Kidney (tissue), 14 donors: Measurements from ENCODE around the gene ABLIM3. TPM values are rescaled to one million over a fixed set of nuclear protein-coding genes. Genes with fewer than 3 reads are reported as not detected.

Experiments used
- DNase-seq, 5 donors: peaks; one replicate each; pipeline ENCODE4 v3.0.0-alpha.2; 2013 to 2020
- FAIRE-seq: peaks from 2 replicates; lab custom pipeline; 2012; peaks lifted over from hg19 to GRCh38; lab: Jason Lieb, UNC
- H3K27ac ChIP-seq, 2 donors: one replicate each; pipeline ENCODE4 v1.7.0; 2013; ENCODE audit warnings: low read depth in 2 of 2, low read length in 2 of 2, inconsistent platforms in 1 of 2
- H3K27me3 ChIP-seq: one replicate; pipeline ENCODE4 v1.7.1; 2013; ENCODE audit warnings: low read length, inconsistent platforms; ENCODE audit not compliant: control insufficient read depth, insufficient read depth
- H3K36me3 ChIP-seq, 3 donors: one replicate each; pipeline versions ENCODE4 v1.7.0 to v1.7.1; 2013; ENCODE audit warnings: low read length in 3 of 3, control low read depth in 1 of 3, inconsistent platforms in 1 of 3; ENCODE audit not compliant: insufficient read depth in 3 of 3, control insufficient read depth in 2 of 3
- H3K4me1 ChIP-seq, 3 donors: one replicate each; pipeline versions ENCODE4 v1.7.0 to v1.7.1; 2013; ENCODE audit warnings: low read length in 3 of 3, inconsistent platforms in 1 of 3, low read depth in 1 of 3; ENCODE audit not compliant: control insufficient read depth in 2 of 3, insufficient read depth in 2 of 3
- H3K4me3 ChIP-seq, 3 donors: one replicate each; pipeline versions ENCODE4 v1.7.0 to v1.8.1; 2013; ENCODE audit warnings: low read length in 3 of 3, control low read depth in 1 of 3, inconsistent platforms in 1 of 3
- H3K9ac ChIP-seq, 3 donors: one replicate each; pipeline versions ENCODE4 v1.7.0 to v1.7.1; 2013; ENCODE audit warnings: low read length in 3 of 3, control low read depth in 1 of 3, inconsistent platforms in 1 of 3
- H3K9me3 ChIP-seq, 3 donors: one replicate each; pipeline versions ENCODE4 v1.7.0 to v1.7.1; 2013; ENCODE audit warnings: low read length in 3 of 3, control low read depth in 1 of 3, inconsistent platforms in 1 of 3; ENCODE audit not compliant: control insufficient read depth in 2 of 3, insufficient read depth in 1 of 3
- intact Hi-C: fragments of 100-400 bp; cut with DNase I; formaldehyde crosslinking; loops from one replicate; pipeline ENCODE4 v1.11.1; 2022
- polyA plus RNA-seq: library from polyadenylated mRNA; stranded (reverse); fragments of 350-450 nt; fragmentation: Illumina TruSeq; extraction: RNeasy Lipid Tissue Mini Kit (QIAGEN cat#74804); gene quantifications from one replicate; pipeline ENCODE4 v1.2.3, GENCODE V29; 2014; ENCODE audit warnings: low read depth, low replicate concordance; ENCODE audit not compliant: insufficient read depth
- total RNA-seq: library from RNA; stranded (reverse); fragmentation: NEBNext Ultra II Directional; extraction: Animal tissue kit (Norgen Biotek cat#: 25700); gene quantifications from one replicate; pipeline ENCODE4 v1.2.1, GENCODE V29; 2021
- TF ChIP-seq, protein P1 (sequence below): IDR thresholded peaks from 3 replicates; pipeline ENCODE4 v1.5.1; 2012; ENCODE audit warnings: mild to moderate bottlenecking, moderate library complexity, borderline replicate concordance; ENCODE audit not compliant: insufficient read depth; ENCODE audit errors: extremely low read depth
- donor health status: control.
- donor health status: control.
- donor health status: control.
- donor health status: control.
- donor health status: control.
- donor health status: DM: yes; HTN: yes; CAD: no.
- donor health status: Normal renal cell carcinoma (clear cell type).

Gene ABLIM3
- total and polyA plus RNA-seq, 2 donors from 2014 or later, result 20.1 to 21.7 TPM

DNA sequence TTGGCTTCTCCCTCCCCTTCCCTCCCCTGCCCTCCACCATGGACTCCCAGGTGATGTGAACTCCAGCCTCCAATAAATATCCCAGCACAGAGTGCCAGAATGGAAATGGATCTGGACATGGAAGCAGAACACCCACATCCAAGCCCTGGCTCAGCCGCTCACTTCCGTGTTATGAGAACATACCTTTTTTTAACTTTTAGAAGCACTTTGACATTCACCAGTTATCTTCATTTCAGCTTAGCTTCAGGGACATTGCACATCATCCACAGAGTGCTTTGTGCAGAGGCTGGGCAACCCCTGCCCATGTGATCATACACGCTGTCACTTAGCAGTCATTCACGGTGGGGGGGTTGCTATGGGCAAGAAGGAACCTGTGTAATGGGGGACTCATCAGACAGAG, 139.5 kb downstream of the ABLIM3 start:
- DNase-seq (no peak), FAIRE-seq (no peak)
- Histone ChIP-seq H3K4me3 (no peak overlapping the region), H3K27me3 (no peaks in the 10 kb centered on the region), H3K9me3 (no peaks in the 10 kb centered on the region), H3K27ac (no peak overlapping the region), H3K4me1 (peaks cover 0 to 2% (median 0%) of the 10 kb centered on the region in 3 donors), H3K36me3 (no peaks in the 10 kb centered on the region), H3K9ac (no peak overlapping the region)
- TF ChIP-seq, protein P1, sequence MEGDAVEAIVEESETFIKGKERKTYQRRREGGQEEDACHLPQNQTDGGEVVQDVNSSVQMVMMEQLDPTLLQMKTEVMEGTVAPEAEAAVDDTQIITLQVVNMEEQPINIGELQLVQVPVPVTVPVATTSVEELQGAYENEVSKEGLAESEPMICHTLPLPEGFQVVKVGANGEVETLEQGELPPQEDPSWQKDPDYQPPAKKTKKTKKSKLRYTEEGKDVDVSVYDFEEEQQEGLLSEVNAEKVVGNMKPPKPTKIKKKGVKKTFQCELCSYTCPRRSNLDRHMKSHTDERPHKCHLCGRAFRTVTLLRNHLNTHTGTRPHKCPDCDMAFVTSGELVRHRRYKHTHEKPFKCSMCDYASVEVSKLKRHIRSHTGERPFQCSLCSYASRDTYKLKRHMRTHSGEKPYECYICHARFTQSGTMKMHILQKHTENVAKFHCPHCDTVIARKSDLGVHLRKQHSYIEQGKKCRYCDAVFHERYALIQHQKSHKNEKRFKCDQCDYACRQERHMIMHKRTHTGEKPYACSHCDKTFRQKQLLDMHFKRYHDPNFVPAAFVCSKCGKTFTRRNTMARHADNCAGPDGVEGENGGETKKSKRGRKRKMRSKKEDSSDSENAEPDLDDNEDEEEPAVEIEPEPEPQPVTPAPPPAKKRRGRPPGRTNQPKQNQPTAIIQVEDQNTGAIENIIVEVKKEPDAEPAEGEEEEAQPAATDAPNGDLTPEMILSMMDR, result no peak
- intact Hi-C loops, result no loop called here

GRCh38 chr5:149282027-149282965, 141.0 kb downstream of the ABLIM3 start:
- no peak for FAIRE-seq
- Histone ChIP-seq H3K9ac (no peak overlapping the region), H3K27ac (peak overlapping the region in 1 of 2 donors; percentile 23), H3K36me3 (no peaks in the 10 kb centered on the region), H3K9me3 (no peaks in the 10 kb centered on the region), H3K4me3 (no peak overlapping the region), H3K4me1 (peaks cover 0 to 2% (median 0%) of the 10 kb centered on the region in 3 donors), H3K27me3 (no peaks in the 10 kb centered on the region)
- intact Hi-C loops, result no loop called here
- TF ChIP-seq, protein P1, result no peak
- DNase-seq, result peak in 3 of 5 donors; percentile 45 to 72 (median 71)

DNA sequence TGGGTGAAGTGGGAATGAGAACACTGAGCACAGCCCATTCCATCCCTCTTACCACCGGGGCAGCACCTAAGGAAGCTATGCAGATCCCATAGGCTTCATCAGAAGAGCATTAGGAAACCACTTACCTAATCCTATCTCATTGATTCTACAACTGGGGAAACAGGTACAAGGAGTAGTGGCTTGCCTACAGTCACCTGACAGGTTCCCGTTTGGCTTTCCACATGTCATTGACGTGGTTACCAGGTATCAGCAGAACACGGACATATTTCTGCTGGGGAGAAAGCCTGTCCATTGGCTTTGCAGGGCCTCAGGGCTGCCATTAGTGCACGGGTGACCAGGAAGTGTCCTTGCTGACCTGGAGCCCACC, 141.7 kb downstream of the ABLIM3 start:
- Histone ChIP-seq H3K9ac (no peak overlapping the region), H3K4me1 (peaks cover 0 to 2% (median 0%) of the 10 kb centered on the region in 3 donors), H3K27ac (peak overlapping the region in 1 of 2 donors; percentile 23), H3K9me3 (no peaks in the 10 kb centered on the region), H3K36me3 (no peaks in the 10 kb centered on the region), H3K27me3 (no peaks in the 10 kb centered on the region), H3K4me3 (no peak overlapping the region)
- FAIRE-seq, result no peak
- TF ChIP-seq, protein P1, result no peak
- DNase-seq, result no peak
- intact Hi-C loops, result no loop called here
